ENCODE data around the gene ZNF300. TPM values are rescaled to one million over a fixed set of nuclear protein-coding genes. Genes with fewer than 3 reads are reported as not detected.

ZNF300 gene
- total RNA-seq, result under 1 TPM; 0.45 to 0.55 TPM

DNA sequence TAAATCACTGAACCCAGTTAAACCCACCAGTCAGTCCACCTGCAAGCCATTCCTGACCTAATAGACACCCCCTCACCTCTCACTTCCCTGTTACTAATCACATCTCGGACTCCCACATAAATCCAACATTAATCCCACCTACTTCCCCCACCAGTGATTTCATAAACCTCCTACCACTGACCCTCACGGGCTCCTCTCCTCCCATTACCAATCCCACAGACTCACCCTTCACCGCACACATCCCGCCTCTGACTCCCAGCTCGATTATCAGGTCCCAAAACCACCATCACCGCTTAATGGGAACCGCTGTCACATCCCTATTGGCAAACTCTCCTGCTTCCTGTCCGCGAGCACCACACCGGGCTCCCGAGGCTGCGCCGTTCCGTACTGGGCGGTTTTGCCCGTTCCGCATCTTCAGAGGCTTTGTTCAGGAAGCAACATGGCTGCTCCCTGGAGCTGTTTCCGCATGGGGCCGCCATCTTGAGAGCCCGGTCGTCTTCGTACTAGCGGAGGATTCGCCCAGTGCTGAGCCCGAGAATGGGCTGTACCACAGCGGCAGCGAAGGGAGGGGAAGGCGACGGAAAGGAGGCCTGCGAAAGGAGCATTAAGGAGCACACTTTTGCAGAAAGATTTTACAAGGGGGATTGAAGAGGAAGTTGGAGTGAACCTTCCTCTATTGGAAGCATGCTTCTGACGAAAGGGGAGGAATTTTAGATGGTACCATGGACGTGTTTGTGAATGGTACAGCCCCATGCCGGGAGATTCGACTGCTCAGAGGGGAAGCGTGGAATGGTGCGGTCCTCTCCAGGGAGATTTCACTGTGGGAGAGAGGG lies at the start of gene ZNF300:
ZNF300 (minus strand) TSS at position 502 of the 833 bp plus-strand sequence. CDS start 1,825 bp downstream, outside the sequence.
- peaks cover 15% of the 10 kb centered on the region for H3K36me3 Mint-ChIP-seq (ENCODE audit: low read depth)
- DNase-seq (peak; percentile 39), ATAC-seq (peak; percentile 67)
- ChIA-PET CTCF (no interaction called here), POLR2A (no interaction called here)
- peaks cover 4% of the 10 kb centered on the region for H3K27me3 Mint-ChIP-seq (ENCODE audit: low read depth)
- H3K27ac Mint-ChIP-seq, result peak within 1 kb of the TSS; percentile 79
- H3K4me3 Mint-ChIP-seq, result peak within 1 kb of the TSS; percentile 51
- peaks cover 5% of the 10 kb centered on the region for H3K4me1 Mint-ChIP-seq (ENCODE audit: low read depth)
- peaks cover 44% of the 10 kb centered on the region for H3K9me3 Mint-ChIP-seq (ENCODE audit: insufficient read depth)

- H3K27ac Mint-ChIP-seq, result no peak overlapping the region
- H3K36me3 Mint-ChIP-seq (ENCODE audit: low read depth), result peaks cover 11% of the 10 kb centered on the region
- ChIA-PET POLR2A (no interaction called here), CTCF (no interaction called here)
- H3K9me3 Mint-ChIP-seq (ENCODE audit: insufficient read depth), result peaks cover 62% of the 10 kb centered on the region
- ATAC-seq (no peak), DNase-seq (no peak)
- H3K27me3 Mint-ChIP-seq (ENCODE audit: low read depth), result peaks cover 5% of the 10 kb centered on the region
- H3K4me3 Mint-ChIP-seq, result no peak overlapping the region
- H3K4me1 Mint-ChIP-seq (ENCODE audit: low read depth), result no peaks in the 10 kb centered on the region
These were observed 43.8 kb upstream of the ZNF300 start for GRCh38 chr5:150948539-150948938.

- POLR2A ChIA-PET, result no interaction called here
- ATAC-seq (no peak), DNase-seq (no peak)
- CTCF ChIA-PET, result no interaction called here
- peaks cover 41% of the 10 kb centered on the region for H3K9me3 Mint-ChIP-seq (ENCODE audit: insufficient read depth)
- peaks cover 8% of the 10 kb centered on the region for H3K36me3 Mint-ChIP-seq (ENCODE audit: low read depth)
- no peak overlapping the region for H3K27ac Mint-ChIP-seq
- no peaks in the 10 kb centered on the region for H3K4me1 Mint-ChIP-seq (ENCODE audit: low read depth)
- H3K4me3 Mint-ChIP-seq, result no peak overlapping the region
- peaks cover 5% of the 10 kb centered on the region for H3K27me3 Mint-ChIP-seq (ENCODE audit: low read depth)
These were observed 41.6 kb upstream of the ZNF300 start for GRCh38 chr5:150946351-150946905.

GRCh38 chr5:150945947-150946346 lies 41.2 kb upstream of the ZNF300 start:
- no peak for DNase-seq
- no peak overlapping the region for H3K27ac Mint-ChIP-seq
- peaks cover 8% of the 10 kb centered on the region for H3K36me3 Mint-ChIP-seq (ENCODE audit: low read depth)
- peaks cover 38% of the 10 kb centered on the region for H3K9me3 Mint-ChIP-seq (ENCODE audit: insufficient read depth)
- no peaks in the 10 kb centered on the region for H3K4me1 Mint-ChIP-seq (ENCODE audit: low read depth)
- H3K4me3 Mint-ChIP-seq, result no peak overlapping the region
- no peak for ATAC-seq
- CTCF ChIA-PET, result no interaction called here
- peaks cover 5% of the 10 kb centered on the region for H3K27me3 Mint-ChIP-seq (ENCODE audit: low read depth)
- POLR2A ChIA-PET, result no interaction called here

DNA sequence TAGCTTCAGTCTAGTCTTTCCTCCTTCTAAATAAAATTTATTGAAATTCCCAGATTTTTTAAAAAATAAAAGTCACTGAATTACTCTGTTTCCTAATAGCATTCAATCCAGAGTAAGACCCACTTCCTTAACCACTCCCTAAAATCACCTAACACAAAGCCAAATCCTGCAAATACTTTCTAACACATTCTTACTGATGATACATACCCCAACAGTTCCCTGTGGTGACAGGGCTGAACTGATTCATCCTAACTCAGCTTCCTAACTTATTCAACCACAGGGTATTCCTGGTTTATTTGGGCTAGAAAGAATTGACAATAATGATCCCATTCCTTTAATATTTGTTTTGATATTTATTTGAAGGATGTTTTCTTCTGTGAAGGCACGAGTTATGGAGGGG lies 40.7 kb upstream of the ZNF300 start:
- DNase-seq (no peak), ATAC-seq (no peak)
- POLR2A ChIA-PET, result no interaction called here
- no peak overlapping the region for H3K27ac Mint-ChIP-seq
- CTCF ChIA-PET, result no interaction called here
- H3K4me1 Mint-ChIP-seq (ENCODE audit: low read depth), result no peaks in the 10 kb centered on the region
- no peak overlapping the region for H3K4me3 Mint-ChIP-seq
- H3K36me3 Mint-ChIP-seq (ENCODE audit: low read depth), result peaks cover 8% of the 10 kb centered on the region
- peaks cover 33% of the 10 kb centered on the region for H3K9me3 Mint-ChIP-seq (ENCODE audit: insufficient read depth)
- peaks cover 5% of the 10 kb centered on the region for H3K27me3 Mint-ChIP-seq (ENCODE audit: low read depth)

DNA sequence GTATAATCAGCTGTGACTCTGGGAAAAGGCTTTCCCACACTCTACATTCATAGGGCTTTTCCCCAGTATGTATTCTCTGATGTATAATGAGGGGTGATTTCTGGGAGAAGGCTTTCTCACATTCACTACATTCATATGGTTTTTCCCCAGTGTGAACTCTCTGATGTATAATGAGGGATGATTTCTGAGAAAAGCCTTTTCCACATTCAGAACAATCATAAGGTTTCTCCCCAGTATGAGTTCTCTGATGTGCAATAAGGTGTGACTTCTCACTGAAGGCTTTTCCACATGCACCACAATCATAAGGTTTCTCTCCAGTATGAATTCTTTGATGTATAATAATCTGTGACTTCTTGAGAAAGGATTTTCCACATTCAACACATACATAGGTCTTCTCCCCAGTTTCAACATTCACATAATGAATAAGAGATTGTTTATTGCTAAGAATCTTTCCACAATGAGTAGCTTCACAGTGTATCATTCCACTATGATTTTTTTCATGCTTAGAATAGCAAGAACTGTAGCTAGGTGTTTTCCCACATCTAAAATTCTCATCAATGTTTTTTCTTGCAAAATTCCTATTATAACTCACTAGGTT lies 26.7 kb upstream of the ZNF300 start:
- Mint-ChIP-seq H3K4me1 (ENCODE audit: low read depth) (no peaks in the 10 kb centered on the region), H3K4me3 (no peak overlapping the region), H3K27ac (no peak overlapping the region), H3K9me3 (ENCODE audit: insufficient read depth) (peaks cover 80% of the 10 kb centered on the region), H3K27me3 (ENCODE audit: low read depth) (no peaks in the 10 kb centered on the region), H3K36me3 (ENCODE audit: low read depth) (peaks cover 2% of the 10 kb centered on the region)
- DNase-seq, result no peak
- POLR2A ChIA-PET, result no interaction called here
- CTCF ChIA-PET, result no interaction called here
- ATAC-seq, result no peak

- Mint-ChIP-seq H3K4me3 (no peak overlapping the region), H3K27me3 (ENCODE audit: low read depth) (no peaks in the 10 kb centered on the region), H3K27ac (no peak overlapping the region), H3K4me1 (ENCODE audit: low read depth) (no peaks in the 10 kb centered on the region), H3K9me3 (ENCODE audit: insufficient read depth) (peaks cover 34% of the 10 kb centered on the region), H3K36me3 (ENCODE audit: low read depth) (no peaks in the 10 kb centered on the region)
- ChIA-PET POLR2A (no interaction called here), CTCF (no interaction called here)
- ATAC-seq (no peak), DNase-seq (no peak)
These were observed 13.8 kb upstream of the ZNF300 start for GRCh38 chr5:150918613-150919012.

DNA sequence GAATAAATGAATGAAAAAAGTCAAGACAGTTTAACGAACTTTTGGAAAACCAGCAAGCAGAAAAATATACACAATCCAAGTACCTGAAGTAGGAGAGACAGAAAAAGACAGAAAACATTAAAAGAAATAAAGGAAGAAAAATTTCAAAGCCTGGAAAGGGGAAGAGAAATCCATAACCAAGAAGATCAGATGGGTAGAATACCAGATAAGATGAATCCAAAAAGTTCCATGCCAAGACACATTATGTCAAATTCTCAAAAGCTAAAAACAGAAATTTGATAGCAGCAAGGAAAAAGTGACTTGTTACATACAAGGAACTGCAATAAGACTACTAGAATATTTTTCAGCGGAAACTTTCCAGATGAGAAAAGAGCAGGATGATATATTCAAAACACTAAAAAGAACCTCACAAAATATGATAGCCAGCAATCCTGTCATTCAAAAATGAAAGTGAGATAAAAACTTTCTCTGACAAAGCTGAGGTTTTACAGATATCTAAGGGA lies 7.6 kb upstream of the ZNF300 start:
- Mint-ChIP-seq H3K36me3 (ENCODE audit: low read depth) (no peaks in the 10 kb centered on the region), H3K4me1 (ENCODE audit: low read depth) (no peaks in the 10 kb centered on the region), H3K27me3 (ENCODE audit: low read depth) (no peaks in the 10 kb centered on the region), H3K27ac (no peak overlapping the region), H3K9me3 (ENCODE audit: insufficient read depth) (peaks cover 28% of the 10 kb centered on the region), H3K4me3 (no peak overlapping the region)
- DNase-seq (no peak), ATAC-seq (no peak)
- POLR2A ChIA-PET, result no interaction called here
- CTCF ChIA-PET, result no interaction called here

- Mint-ChIP-seq H3K27ac (no peak overlapping the region), H3K4me3 (peak overlapping the region; percentile 51), H3K36me3 (ENCODE audit: low read depth) (peaks cover 15% of the 10 kb centered on the region), H3K4me1 (ENCODE audit: low read depth) (peaks cover 5% of the 10 kb centered on the region), H3K9me3 (ENCODE audit: insufficient read depth) (peaks cover 44% of the 10 kb centered on the region), H3K27me3 (ENCODE audit: low read depth) (peaks cover 4% of the 10 kb centered on the region)
- DNase-seq (no peak), ATAC-seq (no peak)
- POLR2A ChIA-PET, result no interaction called here
- CTCF ChIA-PET, result no interaction called here
These were observed 518 bp upstream of the ZNF300 start for GRCh38 chr5:150905312-150905683.

- no peak for ATAC-seq
- CTCF ChIA-PET, result no interaction called here
These were observed 3.3 kb downstream of the ZNF300 start for GRCh38 chr5:150901446-150901845.

GRCh38 chr5:150895431-150896428 lies 9.1 kb downstream of the ZNF300 start:
- CTCF ChIA-PET, result interaction anchor here (1.0 kb wide), 1 partner anchor 49 kb away, joined by 4 read pairs; the partner anchor contains the start of gene IRGM
- H3K36me3 Mint-ChIP-seq (ENCODE audit: low read depth), result peaks cover 17% of the 10 kb centered on the region
- H3K4me1 Mint-ChIP-seq (ENCODE audit: low read depth), result no peaks in the 10 kb centered on the region
- no peaks in the 10 kb centered on the region for H3K27me3 Mint-ChIP-seq (ENCODE audit: low read depth)
- ATAC-seq, result no peak
- POLR2A ChIA-PET, result no interaction called here
- H3K4me3 Mint-ChIP-seq, result no peak overlapping the region
- peaks cover 52% of the 10 kb centered on the region for H3K9me3 Mint-ChIP-seq (ENCODE audit: insufficient read depth)
- no peak overlapping the region for H3K27ac Mint-ChIP-seq
- DNase-seq, result no peak

More at GRCh38 chr5:150901446-150901845, 3.3 kb downstream of the ZNF300 start:
- Mint-ChIP-seq H3K27ac (no peak overlapping the region), H3K9me3 (ENCODE audit: insufficient read depth) (peaks cover 55% of the 10 kb centered on the region), H3K27me3 (ENCODE audit: low read depth) (peaks cover 4% of the 10 kb centered on the region), H3K4me1 (ENCODE audit: low read depth) (peaks cover 5% of the 10 kb centered on the region), H3K4me3 (no peak overlapping the region), H3K36me3 (ENCODE audit: low read depth) (peaks cover 25% of the 10 kb centered on the region)
- POLR2A ChIA-PET, result interaction anchor here (0.6 kb wide), 1 partner anchor 79 kb away, joined by 4 read pairs; no protein-coding TSS in a partner anchor
- no peak for DNase-seq

All from activated CD8-positive, alpha-beta T cell treated with anti-CD3 and anti-CD28 coated beads, Interleukin-2, amount 10 ng/mL, durations not matched to agents 7 days and 5 days (primary cell).